Immature natural killer cell (primary cell): ENCODE results near the gene DNAJC11. TPM values are rescaled to one million over a fixed set of nuclear protein-coding genes. Genes with fewer than 3 reads are reported as not detected.
A peak's percentile ranks its signal among the peaks of the same experiment; 100 is the strongest.

Experiments
- DNase-seq, 3 donors: peaks; one replicate each; pipeline ENCODE4 v3.0.0; 2022; ENCODE audit warnings: mixed read lengths in 1 of 3
- H3K27ac Mint-ChIP-seq, 6 donors: one replicate each; pipeline ENCODE4 v1.8.0; 2020; ENCODE audit warnings: mixed read lengths in 6 of 6, mild to moderate bottlenecking in 5 of 6, inconsistent platforms in 4 of 6, moderate library complexity in 3 of 6
- H3K27me3 Mint-ChIP-seq, 3 donors: one replicate each; pipeline ENCODE4 v1.8.0; 2020 to 2021; ENCODE audit warnings: low read depth in 3 of 3, mild to moderate bottlenecking in 3 of 3, mixed read lengths in 3 of 3, moderate library complexity in 3 of 3, inconsistent platforms in 1 of 3
- H3K36me3 Mint-ChIP-seq, 3 donors: one replicate each; pipeline ENCODE4 v1.8.0; 2020; ENCODE audit warnings: mixed read lengths in 3 of 3, inconsistent platforms in 2 of 3, mild to moderate bottlenecking in 2 of 3
- H3K4me1 Mint-ChIP-seq, 2 donors: one replicate each; pipeline ENCODE4 v1.8.0; 2020; ENCODE audit warnings: inconsistent platforms in 2 of 2, mild to moderate bottlenecking in 2 of 2, mixed read lengths in 2 of 2, moderate library complexity in 1 of 2
- H3K4me3 Mint-ChIP-seq, 5 donors: one replicate each; pipeline ENCODE4 v1.8.0; 2020; ENCODE audit warnings: mild to moderate bottlenecking in 5 of 5, mixed read lengths in 5 of 5, inconsistent platforms in 3 of 5, moderate library complexity in 3 of 5
- H3K9me3 Mint-ChIP-seq, 6 donors: one replicate each; pipeline ENCODE4 v1.8.0; 2020; ENCODE audit warnings: mild to moderate bottlenecking in 6 of 6, mixed read lengths in 6 of 6, inconsistent platforms in 4 of 6, moderate library complexity in 3 of 6
- polyA plus RNA-seq, 3 donors: library from polyadenylated mRNA; unstranded; fragments of 300-500 nt; fragmentation: Illumina TruSeq; gene quantifications; one replicate each; pipeline ENCODE4 v1.2.3, GENCODE V29; 2021

The DNAJC11 gene
- polyA plus RNA-seq, 3 donors from 2014 or later = 9.6 to 22.6 (median 13.5) TPM

GRCh38 chr1:6634371-6635052, 67.1 kb downstream of the DNAJC11 start:
- no peaks in the 10 kb centered on the region for H3K27me3 Mint-ChIP-seq
- H3K36me3 Mint-ChIP-seq = peaks cover 1 to 6% (median 3%) of the 10 kb centered on the region in 3 donors
- H3K4me3 Mint-ChIP-seq = no peak overlapping the region
- no peak overlapping the region for H3K27ac Mint-ChIP-seq
- peaks cover 0 to 1% of the 10 kb centered on the region in 2 donors for H3K4me1 Mint-ChIP-seq
- H3K9me3 Mint-ChIP-seq = no peaks in the 10 kb centered on the region
- DNase-seq = peak; percentile 16 to 30 (median 22)

DNA sequence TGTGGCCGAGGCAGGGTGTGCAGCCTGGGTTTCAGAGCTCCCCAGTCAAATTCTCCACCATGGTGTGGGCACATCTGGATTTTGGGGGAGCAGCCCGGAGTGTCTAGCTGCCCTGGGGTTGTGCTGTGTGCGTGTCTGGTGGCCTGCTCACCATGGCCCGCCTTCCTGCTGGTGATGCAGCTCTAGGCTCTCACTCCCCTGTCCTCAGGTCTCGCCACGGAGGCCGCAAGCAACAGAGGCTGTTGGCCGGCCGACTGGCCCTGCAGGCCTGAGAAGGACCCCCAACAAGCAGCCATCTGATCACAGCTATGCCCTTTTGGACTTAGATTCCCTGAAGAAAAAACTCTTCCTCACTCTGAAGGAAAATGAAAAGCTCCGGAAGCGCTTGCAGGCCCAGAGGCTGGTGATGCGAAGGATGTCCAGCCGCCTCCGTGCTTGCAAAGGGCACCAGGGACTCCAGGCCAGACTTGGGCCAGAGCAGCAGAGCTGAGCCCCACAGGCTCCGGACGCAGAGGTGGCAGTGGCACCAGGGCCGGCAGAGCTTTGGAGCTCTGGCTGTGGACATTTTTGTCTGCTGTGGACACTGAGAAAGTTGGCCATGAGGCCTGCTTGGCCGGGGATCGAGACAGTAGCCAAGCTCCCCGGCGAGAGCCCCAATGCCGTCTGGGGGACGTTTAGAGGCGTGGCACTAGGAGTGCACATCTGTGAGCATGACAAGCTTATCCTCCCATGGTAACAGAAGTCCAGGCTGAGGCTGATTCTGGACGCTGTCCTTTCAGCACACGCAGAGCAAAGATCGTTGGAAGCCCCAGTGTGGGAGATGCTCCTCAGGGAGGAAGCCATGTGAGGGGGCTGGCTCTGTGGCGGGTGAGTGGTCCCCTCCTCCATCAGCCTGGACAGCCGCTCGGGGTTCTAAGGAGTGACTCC, 68.8 kb downstream of the DNAJC11 start:
- Mint-ChIP-seq H3K27ac (no peak overlapping the region), H3K4me3 (no peak overlapping the region), H3K4me1 (peaks cover 2 to 5% of the 10 kb centered on the region in 2 donors), H3K27me3 (peaks cover 0 to 2% (median 0%) of the 10 kb centered on the region in 3 donors), H3K36me3 (peaks cover 3 to 4% (median 3%) of the 10 kb centered on the region in 3 donors), H3K9me3 (no peaks in the 10 kb centered on the region)
- no peak for DNase-seq

DNA sequence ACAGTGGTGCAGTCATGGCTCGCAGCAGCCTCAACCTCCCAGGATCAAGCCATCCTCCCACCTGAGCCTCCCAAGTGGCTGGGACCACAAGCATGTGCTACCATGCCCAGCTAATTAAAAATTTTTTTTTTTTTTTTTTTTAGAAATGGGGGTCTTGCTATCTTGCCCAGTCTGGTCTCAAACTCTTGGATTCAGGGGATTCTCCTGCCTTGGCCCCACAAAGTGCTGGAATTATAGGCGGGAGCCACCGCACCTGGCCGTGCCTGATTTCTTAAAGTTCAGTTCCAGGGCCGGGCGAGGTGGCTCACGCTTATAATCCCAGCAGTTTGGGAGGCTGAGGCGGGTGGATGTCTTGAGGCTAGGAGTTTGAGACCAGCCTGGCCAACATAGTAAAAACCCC, 70.6 kb downstream of the DNAJC11 start:
- H3K27ac Mint-ChIP-seq = no peak overlapping the region
- H3K9me3 Mint-ChIP-seq = no peaks in the 10 kb centered on the region
- no peak for DNase-seq
- H3K4me1 Mint-ChIP-seq = peaks cover 18 to 20% of the 10 kb centered on the region in 2 donors
- H3K27me3 Mint-ChIP-seq = peaks cover 0 to 2% (median 0%) of the 10 kb centered on the region in 3 donors
- no peak overlapping the region for H3K4me3 Mint-ChIP-seq
- peaks cover 3 to 4% (median 3%) of the 10 kb centered on the region in 3 donors for H3K36me3 Mint-ChIP-seq

DNA sequence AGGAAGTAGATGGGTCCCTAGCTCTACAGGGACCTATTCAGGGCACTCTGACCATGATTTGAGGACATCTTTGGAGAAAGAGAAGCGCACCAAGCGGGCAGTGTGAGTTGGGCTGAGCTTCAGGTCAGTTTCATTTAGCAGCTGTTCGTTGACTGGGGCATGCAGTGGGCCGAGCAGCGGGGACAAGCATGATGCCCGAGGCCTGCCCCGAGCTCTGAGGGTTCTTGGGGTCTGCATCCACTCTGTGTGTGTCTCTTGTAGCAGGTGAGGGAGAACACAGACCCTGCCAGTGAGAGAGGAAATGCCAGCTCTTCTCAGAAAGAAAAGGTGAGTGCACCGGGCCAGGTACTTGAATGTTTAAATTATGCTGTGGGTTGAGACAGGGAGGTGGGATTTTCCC, 71.6 kb downstream of the DNAJC11 start:
- Mint-ChIP-seq H3K27me3 (peaks cover 0 to 2% (median 0%) of the 10 kb centered on the region in 3 donors), H3K36me3 (peaks cover 3 to 4% (median 3%) of the 10 kb centered on the region in 3 donors), H3K4me3 (peak overlapping the region in 1 of 5 donors; percentile 33), H3K9me3 (no peaks in the 10 kb centered on the region), H3K4me1 (peaks cover 23 to 24% of the 10 kb centered on the region in 2 donors), H3K27ac (peak overlapping the region in 1 of 6 donors; percentile 65)
- no peak for DNase-seq

DNA sequence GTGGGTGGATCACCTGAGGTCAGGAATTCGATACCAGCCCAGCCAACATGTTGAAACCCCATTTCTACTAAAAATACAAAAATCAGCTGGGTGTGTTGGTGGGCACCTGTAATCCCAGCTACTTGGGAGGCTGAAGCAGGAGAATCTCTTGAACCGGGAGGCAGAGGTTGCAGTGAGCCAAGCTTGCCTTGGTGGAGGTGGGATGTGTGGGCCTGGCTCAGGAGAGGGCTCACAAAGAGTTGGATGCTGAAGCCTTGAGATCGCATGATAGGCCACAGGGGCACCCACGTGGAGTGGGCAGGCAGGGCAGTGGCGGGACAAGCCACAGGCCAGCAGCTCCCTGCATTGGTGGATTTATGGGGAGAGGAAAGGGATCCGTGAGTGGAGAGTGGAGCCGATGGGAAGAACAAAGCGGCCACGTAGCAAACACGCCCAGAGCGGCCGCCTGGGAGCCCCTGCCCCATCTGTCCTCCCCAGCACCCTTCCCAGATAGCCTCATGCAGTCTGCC, 72.6 kb downstream of the DNAJC11 start:
- Mint-ChIP-seq H3K4me1 (peaks cover 23 to 29% of the 10 kb centered on the region in 2 donors), H3K9me3 (no peaks in the 10 kb centered on the region), H3K36me3 (peaks cover 3 to 4% (median 3%) of the 10 kb centered on the region in 3 donors), H3K4me3 (no peak overlapping the region), H3K27ac (peak overlapping the region in 1 of 6 donors; percentile 56), H3K27me3 (peaks cover 0 to 2% (median 0%) of the 10 kb centered on the region in 3 donors)
- DNase-seq = no peak

- H3K36me3 Mint-ChIP-seq = peaks cover 0 to 4% (median 3%) of the 10 kb centered on the region in 3 donors
- peaks cover 23 to 31% of the 10 kb centered on the region in 2 donors for H3K4me1 Mint-ChIP-seq
Measured at GRCh38 chr1:6627841-6628545, 73.6 kb downstream of the DNAJC11 start.

DNA sequence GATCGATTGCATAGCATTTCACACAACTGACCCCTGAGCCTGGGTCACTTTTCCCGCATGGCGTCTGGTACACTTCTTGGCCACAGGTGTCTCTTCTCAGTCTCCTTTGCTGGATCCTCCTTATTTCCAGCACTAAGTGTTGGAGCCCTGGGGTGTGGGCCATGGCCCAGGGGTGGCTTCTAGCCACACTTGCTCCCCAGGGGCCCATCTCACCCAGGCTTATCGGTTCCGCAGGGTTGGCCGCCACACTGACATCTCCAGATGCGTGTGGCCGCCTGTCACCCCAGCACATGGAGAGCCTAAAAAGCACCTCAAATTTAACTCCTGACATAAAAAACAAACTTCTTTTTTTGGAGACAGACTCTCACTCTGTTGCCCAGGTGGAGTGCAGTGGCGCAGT, 74.6 kb downstream of the DNAJC11 start:
- Mint-ChIP-seq H3K36me3 (peaks cover 0 to 4% (median 3%) of the 10 kb centered on the region in 3 donors), H3K4me1 (peaks cover 23 to 31% of the 10 kb centered on the region in 2 donors), H3K4me3 (peak overlapping the region; percentile 30 to 93 (median 88)), H3K27me3 (peaks cover 0 to 2% (median 0%) of the 10 kb centered on the region in 3 donors), H3K9me3 (no peaks in the 10 kb centered on the region), H3K27ac (peak overlapping the region in 1 of 6 donors; percentile 30)
- no peak for DNase-seq

More at GRCh38 chr1:6627841-6628545, 73.6 kb downstream of the DNAJC11 start:
- H3K27ac Mint-ChIP-seq = peak overlapping the region in 1 of 6 donors; percentile 69
- peak overlapping the region; percentile 42 to 88 (median 54) for H3K4me3 Mint-ChIP-seq
- no peak for DNase-seq
- no peaks in the 10 kb centered on the region for H3K9me3 Mint-ChIP-seq
- peaks cover 0 to 2% (median 0%) of the 10 kb centered on the region in 3 donors for H3K27me3 Mint-ChIP-seq

- peaks cover 23 to 31% of the 10 kb centered on the region in 2 donors for H3K4me1 Mint-ChIP-seq
- H3K4me3 Mint-ChIP-seq = peak overlapping the region; percentile 87 to 93 (median 88)
- no peaks in the 10 kb centered on the region for H3K9me3 Mint-ChIP-seq
- H3K27me3 Mint-ChIP-seq = peaks cover 0 to 2% (median 0%) of the 10 kb centered on the region in 3 donors
- peak overlapping the region in 5 of 6 donors; percentile 60 to 88 (median 76) for H3K27ac Mint-ChIP-seq
- no peak for DNase-seq
- H3K36me3 Mint-ChIP-seq = peaks cover 0 to 4% (median 3%) of the 10 kb centered on the region in 3 donors
Measured at GRCh38 chr1:6625584-6626149, 75.9 kb downstream of the DNAJC11 start.

- peaks cover 23 to 31% of the 10 kb centered on the region in 2 donors for H3K4me1 Mint-ChIP-seq
- H3K4me3 Mint-ChIP-seq = peak within 1 kb of the TSS; percentile 87 to 93 (median 88)
- H3K27me3 Mint-ChIP-seq = peaks cover 0 to 2% (median 0%) of the 10 kb centered on the region in 3 donors
- no peaks in the 10 kb centered on the region for H3K9me3 Mint-ChIP-seq
- DNase-seq = peak; percentile 80 to 84 (median 83)
- H3K27ac Mint-ChIP-seq = peak within 1 kb of the TSS; percentile 66 to 88 (median 82)
- peaks cover 0 to 5% (median 3%) of the 10 kb centered on the region in 3 donors for H3K36me3 Mint-ChIP-seq
Measured at GRCh38 chr1:6624710-6625583, 76.7 kb downstream of the DNAJC11 start, which contains the start of gene THAP3. TSS of gene THAP3 (plus strand) at chr1:6624868. CDS start at chr1:6625219, 351 bp downstream.

GRCh38 chr1:6623269-6623965, 78.2 kb downstream of the DNAJC11 start:
- Mint-ChIP-seq H3K4me3 (peak overlapping the region in 2 of 5 donors; percentile 3 to 6), H3K36me3 (peaks cover 0 to 8% (median 3%) of the 10 kb centered on the region in 3 donors), H3K9me3 (no peaks in the 10 kb centered on the region), H3K27me3 (no peaks in the 10 kb centered on the region), H3K4me1 (peaks cover 23 to 29% of the 10 kb centered on the region in 2 donors), H3K27ac (peak overlapping the region in 1 of 6 donors; percentile 39)
- no peak for DNase-seq

- Mint-ChIP-seq H3K4me3 (peak overlapping the region in 2 of 5 donors; percentile 22 to 38), H3K4me1 (peaks cover 18 to 24% of the 10 kb centered on the region in 2 donors), H3K9me3 (no peaks in the 10 kb centered on the region), H3K36me3 (peaks cover 0 to 8% (median 3%) of the 10 kb centered on the region in 3 donors), H3K27ac (peak overlapping the region in 1 of 6 donors; percentile 49), H3K27me3 (no peaks in the 10 kb centered on the region)
- no peak for DNase-seq
Measured at GRCh38 chr1:6622396-6623152, 79.0 kb downstream of the DNAJC11 start.
